ENCODE measurements around the gene ANKRD13A. TPM values are rescaled to one million over a fixed set of nuclear protein-coding genes. Genes with fewer than 3 reads are reported as not detected.

ANKRD13A gene
- total RNA-seq, 4 donors from 2014 or later = 13.1 to 54.3 (median 37.7) TPM

DNA sequence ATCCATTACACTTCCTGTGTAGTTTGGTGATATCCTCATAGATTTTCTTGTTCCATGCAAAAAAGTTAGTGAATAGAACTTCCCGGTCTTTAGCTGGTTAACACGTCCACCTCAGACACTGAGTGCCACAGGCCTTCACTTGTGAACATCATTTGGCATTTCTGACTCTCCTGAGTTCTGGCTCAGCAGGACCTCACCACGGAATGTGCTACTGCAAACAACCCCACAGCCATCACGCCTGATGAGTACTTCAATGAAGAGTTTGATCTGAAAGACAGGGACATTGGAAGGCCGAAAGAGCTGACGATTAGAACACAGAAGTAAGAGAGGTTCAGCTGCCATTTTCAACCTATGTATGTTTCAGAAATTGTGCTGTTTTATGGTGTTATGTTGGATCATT lies 29.1 kb downstream of the ANKRD13A start:
- no peaks in the 10 kb centered on the region for H3K36me3 ChIP-seq
- TF ChIP-seq POLR2A (IDR thresholded peaks at IDR 0.05) = no peak
- TF ChIP-seq, protein P1, sequence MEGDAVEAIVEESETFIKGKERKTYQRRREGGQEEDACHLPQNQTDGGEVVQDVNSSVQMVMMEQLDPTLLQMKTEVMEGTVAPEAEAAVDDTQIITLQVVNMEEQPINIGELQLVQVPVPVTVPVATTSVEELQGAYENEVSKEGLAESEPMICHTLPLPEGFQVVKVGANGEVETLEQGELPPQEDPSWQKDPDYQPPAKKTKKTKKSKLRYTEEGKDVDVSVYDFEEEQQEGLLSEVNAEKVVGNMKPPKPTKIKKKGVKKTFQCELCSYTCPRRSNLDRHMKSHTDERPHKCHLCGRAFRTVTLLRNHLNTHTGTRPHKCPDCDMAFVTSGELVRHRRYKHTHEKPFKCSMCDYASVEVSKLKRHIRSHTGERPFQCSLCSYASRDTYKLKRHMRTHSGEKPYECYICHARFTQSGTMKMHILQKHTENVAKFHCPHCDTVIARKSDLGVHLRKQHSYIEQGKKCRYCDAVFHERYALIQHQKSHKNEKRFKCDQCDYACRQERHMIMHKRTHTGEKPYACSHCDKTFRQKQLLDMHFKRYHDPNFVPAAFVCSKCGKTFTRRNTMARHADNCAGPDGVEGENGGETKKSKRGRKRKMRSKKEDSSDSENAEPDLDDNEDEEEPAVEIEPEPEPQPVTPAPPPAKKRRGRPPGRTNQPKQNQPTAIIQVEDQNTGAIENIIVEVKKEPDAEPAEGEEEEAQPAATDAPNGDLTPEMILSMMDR (IDR thresholded peaks at IDR 0.05) = no peak
- no peaks in the 10 kb centered on the region for H3K9me3 ChIP-seq
- no peak overlapping the region for H3K27ac ChIP-seq
- intact Hi-C loops (cut with DNase I; ENCODE audit: low total_unique reads) = no loop called here
- no peaks in the 10 kb centered on the region for H3K4me1 ChIP-seq
- no peak for DNase-seq
- no peaks in the 10 kb centered on the region for H3K27me3 ChIP-seq
- H3K4me3 ChIP-seq = no peak overlapping the region

DNA sequence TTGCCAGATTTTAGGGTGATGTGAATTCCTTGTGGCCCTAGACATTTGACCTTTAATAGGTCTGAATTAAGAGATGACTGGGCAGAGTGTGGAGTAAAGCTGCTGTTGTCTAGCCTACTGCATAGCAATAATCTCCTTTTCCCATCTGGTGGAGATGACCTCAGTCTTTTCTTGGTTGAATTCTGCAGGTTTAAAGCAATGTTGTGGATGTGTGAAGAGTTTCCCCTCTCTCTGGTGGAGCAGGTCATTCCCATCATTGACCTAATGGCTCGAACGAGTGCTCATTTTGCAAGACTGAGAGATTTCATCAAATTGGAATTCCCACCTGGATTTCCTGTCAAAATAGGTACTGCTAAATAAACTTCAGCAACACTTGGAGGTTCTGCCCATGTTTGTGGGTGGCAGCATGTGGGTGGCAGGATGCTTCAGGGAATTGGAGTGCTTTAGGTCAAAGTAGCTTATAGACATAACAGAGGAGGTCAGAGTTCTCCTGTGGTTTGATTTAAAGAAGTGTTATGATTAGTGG lies 30.1 kb downstream of the ANKRD13A start:
- intact Hi-C loops (cut with DNase I; ENCODE audit: low total_unique reads) = no loop called here
- Histone ChIP-seq H3K9me3 (no peaks in the 10 kb centered on the region), H3K4me1 (no peaks in the 10 kb centered on the region), H3K36me3 (no peaks in the 10 kb centered on the region), H3K4me3 (no peak overlapping the region), H3K27me3 (no peaks in the 10 kb centered on the region), H3K27ac (no peak overlapping the region)
- DNase-seq = no peak
- no peak for TF ChIP-seq POLR2A (IDR thresholded peaks at IDR 0.05)
- TF ChIP-seq, protein P1 (IDR thresholded peaks at IDR 0.05) = no peak

GRCh38 chr12:110033888-110034287 lies 34.7 kb downstream of the ANKRD13A start:
- Histone ChIP-seq H3K27me3 (no peaks in the 10 kb centered on the region), H3K27ac (no peak overlapping the region), H3K4me3 (no peak overlapping the region), H3K4me1 (no peaks in the 10 kb centered on the region), H3K9me3 (no peaks in the 10 kb centered on the region), H3K36me3 (no peaks in the 10 kb centered on the region)
- intact Hi-C loops (cut with DNase I; ENCODE audit: low total_unique reads) = no loop called here
- DNase-seq = no peak
- TF ChIP-seq POLR2A (IDR thresholded peaks at IDR 0.05) = no peak
- TF ChIP-seq, protein P1 (IDR thresholded peaks at IDR 0.05) = no peak

DNA sequence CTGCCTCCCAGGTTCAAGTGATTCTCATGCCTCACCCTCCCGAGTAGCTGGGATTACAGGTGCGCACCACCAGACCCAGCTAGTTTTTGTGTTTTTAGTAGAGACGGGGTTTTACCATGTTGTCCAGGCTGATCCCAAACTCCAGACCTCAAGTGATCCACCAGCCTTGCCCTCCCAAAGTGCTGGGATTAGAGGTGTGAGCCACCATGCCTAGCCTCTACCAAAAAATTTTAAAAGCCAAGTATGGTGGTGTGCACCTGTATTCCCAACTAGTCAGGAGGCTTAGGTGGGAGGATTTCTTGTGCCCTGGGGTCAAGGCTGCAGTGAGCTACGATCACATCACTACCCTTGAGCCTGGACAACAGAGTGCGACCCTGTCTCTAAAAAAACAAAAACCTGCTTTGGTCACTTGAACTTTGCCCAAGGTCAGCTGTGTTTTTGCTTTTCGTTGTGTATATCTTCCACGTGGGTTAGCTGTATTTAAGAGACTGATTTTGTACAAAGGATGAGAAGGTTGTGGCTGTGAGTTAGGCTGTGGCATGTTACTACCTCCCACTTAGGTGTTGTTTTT lies 36.4 kb downstream of the ANKRD13A start:
- no peaks in the 10 kb centered on the region for H3K27me3 ChIP-seq
- TF ChIP-seq, protein P1 (IDR thresholded peaks at IDR 0.05) = no peak
- no peaks in the 10 kb centered on the region for H3K9me3 ChIP-seq
- no peak for DNase-seq
- intact Hi-C loops (cut with DNase I; ENCODE audit: low total_unique reads) = no loop called here
- H3K27ac ChIP-seq = no peak overlapping the region
- H3K36me3 ChIP-seq = no peaks in the 10 kb centered on the region
- H3K4me1 ChIP-seq = no peaks in the 10 kb centered on the region
- H3K4me3 ChIP-seq = no peak overlapping the region

DNA sequence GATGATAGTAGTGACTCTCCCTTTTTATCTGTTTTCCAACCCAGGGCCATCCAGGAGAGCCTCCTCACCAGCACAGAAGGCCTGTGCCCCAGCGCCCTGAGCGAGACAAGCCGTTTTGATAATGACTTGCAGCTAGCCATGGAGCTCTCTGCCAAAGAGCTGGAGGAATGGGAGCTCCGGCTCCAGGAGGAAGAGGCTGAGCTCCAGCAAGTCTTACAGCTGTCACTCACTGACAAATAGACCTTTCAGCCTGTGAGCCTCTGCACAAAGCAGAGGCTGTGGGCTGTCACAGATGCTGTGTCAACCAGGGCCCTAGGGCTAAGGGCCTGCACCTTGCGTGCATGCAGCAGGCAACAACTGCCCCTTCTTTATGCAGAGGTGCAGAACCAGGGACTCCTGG lies 38.1 kb downstream of the ANKRD13A start:
- Histone ChIP-seq H3K9me3 (no peaks in the 10 kb centered on the region), H3K27ac (no peak overlapping the region), H3K27me3 (no peaks in the 10 kb centered on the region), H3K4me1 (no peaks in the 10 kb centered on the region), H3K36me3 (no peaks in the 10 kb centered on the region), H3K4me3 (no peak overlapping the region)
- no peak for DNase-seq
- intact Hi-C loops (cut with DNase I; ENCODE audit: low total_unique reads) = no loop called here
- TF ChIP-seq, protein P1 (IDR thresholded peaks at IDR 0.05) = no peak
- no peak for TF ChIP-seq POLR2A (IDR thresholded peaks at IDR 0.05)
